Left lung (tissue), 10 donors: ENCODE measurements around the gene LDB2. TPM values are rescaled to one million over a fixed set of nuclear protein-coding genes. Genes with fewer than 3 reads are reported as not detected.
A peak's percentile ranks its signal among the peaks of the same experiment; 100 is the strongest.

Experiments
- ATAC-seq: fragments of 200-7000 bp; cut with Tn5 transposase; one replicate; pipeline ENCODE4 v1.9.1; 2020; ENCODE audit warnings: moderate library complexity
- DNase-seq, 4 donors: peaks; one replicate each; pipeline ENCODE4 v3.0.0-alpha.2; 2013 to 2020
- H3K27ac ChIP-seq, 2 donors: fragments of 200-600 bp; sonication (generic) in 1 of 2; one replicate each; pipeline versions ENCODE4 v1.5.0 to v1.8.0; 2020 to 2021
- H3K27me3 ChIP-seq, 2 donors: fragments of 200-600 bp; sonication (generic) in 1 of 2; one replicate each; pipeline versions ENCODE4 v1.5.0 to v1.8.0; 2020 to 2021
- H3K36me3 ChIP-seq, 2 donors: fragments of 200-600 bp; sonication (generic) in 1 of 2; one replicate each; pipeline versions ENCODE4 v1.5.0 to v1.8.0; 2020 to 2021
- H3K4me1 ChIP-seq, 2 donors: fragments of 200-600 bp; one replicate each; pipeline ENCODE4 v1.8.0; 2021
- H3K4me3 ChIP-seq, 2 donors: fragments of 200-600 bp; sonication (generic) in 1 of 2; one replicate each; pipeline versions ENCODE4 v1.5.0 to v1.8.0; 2020 to 2021; ENCODE audit warnings: mild to moderate bottlenecking in 1 of 2
- H3K9me3 ChIP-seq, 2 donors: fragments of 200-600 bp; sonication (generic) in 1 of 2; one replicate each; pipeline versions ENCODE4 v1.5.0 to v1.8.0; 2020 to 2021
- CTCF ChIP-seq, 2 donors: fragments of 200-600 bp; sonication (generic) in 1 of 2; IDR thresholded peaks; one replicate each; pipeline versions ENCODE4 v1.5.0 to v1.8.0; 2021; ENCODE audit warnings: antibody characterized with exemption in 2 of 2
- intact Hi-C, 2 donors: fragments of 100-400 bp; cut with DNase I; formaldehyde crosslinking; loops; one replicate each; pipeline versions ENCODE4 v1.11.2 to v1.14.2; 2022
- polyA plus RNA-seq, 6 donors: library from polyadenylated mRNA; unstranded; fragments of 120-200 nt; gene quantifications; one replicate each; pipeline ENCODE4 v1.2.1, GENCODE V29; 2013; ENCODE audit not compliant: insufficient read length in 6 of 6
- total RNA-seq, 2 donors: library from RNA; stranded (reverse); fragmentation: NEBNext Ultra II Directional; extraction: Animal tissue kit (Norgen Biotek cat#: 25700); gene quantifications; one replicate each; pipeline ENCODE4 v1.2.1, GENCODE V29; 2021
- donor health status: DM: no; HTN: yes; CAD: no.
- donor health status: DM: no; HTN: no; CAD: no.

The LDB2 gene
- total and polyA plus RNA-seq, 8 donors = 37.7 to 97.0 (median 78.5) TPM

DNA sequence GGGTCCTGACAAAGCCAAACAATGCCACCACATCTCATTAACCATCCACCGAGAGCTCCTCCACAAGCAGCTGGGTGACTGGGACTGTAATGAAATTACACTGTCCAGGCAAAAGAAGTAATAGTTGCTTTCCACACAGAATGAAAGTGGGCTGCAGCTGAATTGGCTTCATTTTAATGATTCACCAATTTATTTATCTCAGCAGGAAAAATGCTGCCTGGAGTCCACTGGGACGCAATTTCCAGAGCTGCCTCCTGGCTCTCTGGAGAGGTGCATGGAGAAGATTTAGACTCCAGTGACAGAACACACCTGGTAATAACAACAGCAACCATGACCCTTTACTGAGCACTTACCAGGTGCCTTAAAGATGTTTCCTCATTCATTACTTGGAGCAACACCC lies 226.7 kb downstream of the LDB2 start:
- no peak for ATAC-seq
- Histone ChIP-seq H3K27me3 (no peaks in the 10 kb centered on the region), H3K36me3 (no peaks in the 10 kb centered on the region), H3K4me3 (no peak overlapping the region), H3K9me3 (no peaks in the 10 kb centered on the region), H3K4me1 (no peaks in the 10 kb centered on the region), H3K27ac (peak overlapping the region in 1 of 2 donors; percentile 39)
- intact Hi-C loops = no loop called here
- DNase-seq = no peak
- no peak for TF ChIP-seq CTCF (IDR thresholded peaks at IDR 0.05)

DNA sequence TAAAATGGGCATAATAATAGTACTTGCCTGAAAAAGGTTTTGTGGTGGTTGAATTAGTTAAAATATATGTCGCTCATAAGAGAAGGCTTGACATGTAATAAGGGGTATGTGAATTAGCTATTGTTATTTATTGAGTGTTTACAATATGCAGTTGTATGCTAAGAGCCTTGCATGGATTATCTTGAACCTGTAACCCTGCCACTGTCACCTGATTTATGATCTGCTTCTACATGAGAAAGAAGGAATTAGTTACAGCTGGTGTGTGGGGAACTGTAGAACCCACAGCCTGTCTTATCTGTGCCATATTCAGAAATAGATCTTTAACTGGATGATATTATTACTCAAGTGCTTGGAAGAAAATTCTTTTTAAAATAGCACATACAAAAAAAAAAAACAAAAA lies 227.7 kb downstream of the LDB2 start:
- Histone ChIP-seq H3K9me3 (no peaks in the 10 kb centered on the region), H3K36me3 (no peaks in the 10 kb centered on the region), H3K4me3 (no peak overlapping the region), H3K27me3 (no peaks in the 10 kb centered on the region), H3K27ac (no peak overlapping the region), H3K4me1 (no peaks in the 10 kb centered on the region)
- ATAC-seq (no peak), DNase-seq (no peak)
- intact Hi-C loops = no loop called here
- no peak for TF ChIP-seq CTCF (IDR thresholded peaks at IDR 0.05)

GRCh38 chr4:16669036-16669435 lies 229.4 kb downstream of the LDB2 start:
- no peaks in the 10 kb centered on the region for H3K36me3 ChIP-seq
- H3K27ac ChIP-seq = no peak overlapping the region
- ATAC-seq = peak; percentile 37
- TF ChIP-seq CTCF (IDR thresholded peaks at IDR 0.05) = no peak
- DNase-seq = no peak
- no peak overlapping the region for H3K4me3 ChIP-seq
- H3K4me1 ChIP-seq = no peaks in the 10 kb centered on the region
- intact Hi-C loops = no loop called here
- no peaks in the 10 kb centered on the region for H3K27me3 ChIP-seq
- no peaks in the 10 kb centered on the region for H3K9me3 ChIP-seq

GRCh38 chr4:16668488-16668887 lies 230.0 kb downstream of the LDB2 start:
- DNase-seq = no peak
- Histone ChIP-seq H3K27me3 (no peaks in the 10 kb centered on the region), H3K27ac (no peak overlapping the region), H3K9me3 (no peaks in the 10 kb centered on the region), H3K4me3 (no peak overlapping the region), H3K4me1 (peaks cover 0 to 4% of the 10 kb centered on the region in 2 donors), H3K36me3 (no peaks in the 10 kb centered on the region)
- TF ChIP-seq CTCF (IDR thresholded peaks at IDR 0.05) = no peak
- ATAC-seq = no peak
- intact Hi-C loops = no loop called here

DNA sequence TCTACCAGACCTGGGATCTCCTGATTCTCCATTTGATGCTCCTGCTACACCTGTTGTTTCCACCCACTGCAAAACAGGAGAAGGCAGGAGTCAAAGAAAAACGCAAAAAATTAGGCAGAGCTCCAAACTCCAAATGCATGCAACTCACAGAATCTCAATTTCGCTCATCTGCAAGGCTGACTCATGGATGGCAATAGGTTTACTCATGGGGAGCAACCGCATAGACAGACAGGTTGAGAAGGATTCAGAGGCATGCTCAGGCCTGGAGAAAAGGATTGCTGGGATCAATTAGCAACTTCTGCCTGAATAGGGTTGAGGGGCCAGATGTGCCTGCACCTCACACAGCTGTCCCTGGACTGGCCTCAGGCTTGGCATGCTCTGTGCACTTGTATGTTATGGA lies 231.0 kb downstream of the LDB2 start:
- intact Hi-C loops = no loop called here
- Histone ChIP-seq H3K27ac (no peak overlapping the region), H3K4me1 (peaks cover 0 to 4% of the 10 kb centered on the region in 2 donors), H3K4me3 (no peak overlapping the region), H3K36me3 (no peaks in the 10 kb centered on the region), H3K9me3 (no peaks in the 10 kb centered on the region), H3K27me3 (no peaks in the 10 kb centered on the region)
- TF ChIP-seq CTCF (IDR thresholded peaks at IDR 0.05) = no peak
- ATAC-seq (no peak), DNase-seq (no peak)
